Measurements from ENCODE around the gene ACLY. TPM values are rescaled to one million over a fixed set of nuclear protein-coding genes. Genes with fewer than 3 reads are reported as not detected.

Gene ACLY
- total and polyA plus RNA-seq, 2 of the 13 experiments (the other 11 are each of a cell fraction or from before 2014, with no cell fraction given) = 111 to 218 TPM

GRCh38 chr17:41959336-41960095 lies 40.8 kb upstream of the ACLY start (continued):
- TF ChIP-seq SNAPC5 (CRISPR knock-in tag; IDR thresholded peaks at IDR 0.05; ENCODE audit: borderline replicate concordance) (no peak), DNMT1 (CRISPR knock-in tag; IDR thresholded peaks at IDR 0.05) (0 out of 2 replicates have a peak, but pooled peaks have one; percentile 52), RBM39 (IDR thresholded peaks at IDR 0.05; ENCODE audit: low read depth, low read length, poor library complexity, severe bottlenecking) (no peak), ZNF280D (CRISPR knock-in tag; IDR thresholded peaks at IDR 0.05) (peak; percentile 64; the same call in 1 of the 2 replicates), PATZ1 (CRISPR knock-in tag; IDR thresholded peaks at IDR 0.05) (no peak; the same call in none of the 2 replicates), POLR2A (IDR thresholded peaks at IDR 0.05; ENCODE audit: insufficient read depth in 1 of 2, low read depth in 2 of 2, low read length in 2 of 2) (peak; percentile 45 to 57; a peak in 3 of 4 replicates), ZNF460 (CRISPR knock-in tag; IDR thresholded peaks at IDR 0.05; ENCODE audit: borderline replicate concordance) (no peak), ZNF605 (CRISPR knock-in tag; IDR thresholded peaks at IDR 0.05) (peak; percentile 78; the same call in 1 of the 2 replicates), ZNF761 (CRISPR knock-in tag; conservative IDR thresholded peaks at IDR 0.05) (no peak), HNF1A (IDR thresholded peaks at IDR 0.05; ENCODE audit: low read depth) (0 out of 2 replicates have a peak, but pooled peaks have one; percentile 2), HNF1A (CRISPR knock-in tag; IDR thresholded peaks at IDR 0.05; ENCODE audit: borderline replicate concordance) (0 out of 2 replicates have a peak, but pooled peaks have one; percentile 8), ZNF235 (CRISPR knock-in tag; IDR thresholded peaks at IDR 0.05; ENCODE audit: borderline replicate concordance) (no peak), IRF2 (CRISPR knock-in tag; IDR thresholded peaks at IDR 0.05) (no peak), ZC3H13 (CRISPR knock-in tag; IDR thresholded peaks at IDR 0.05) (peak; percentile 58; the same call in 1 of the 2 replicates), ZNF280B (CRISPR knock-in tag; IDR thresholded peaks at IDR 0.05; ENCODE audit: borderline replicate concordance) (peak; percentile 48; the same call in 1 of the 2 replicates), CREBL2 (CRISPR knock-in tag; IDR thresholded peaks at IDR 0.05; ENCODE audit: borderline replicate concordance) (no peak)

Measured in HepG2 (cell line).